ENCODE data around the gene ZNF609. TPM values are rescaled to one million over a fixed set of nuclear protein-coding genes. Genes with fewer than 3 reads are reported as not detected.

The ZNF609 gene
- total RNA-seq, 4 donors from 2014 or later, result 25.2 to 45.5 (median 32.6) TPM

DNA sequence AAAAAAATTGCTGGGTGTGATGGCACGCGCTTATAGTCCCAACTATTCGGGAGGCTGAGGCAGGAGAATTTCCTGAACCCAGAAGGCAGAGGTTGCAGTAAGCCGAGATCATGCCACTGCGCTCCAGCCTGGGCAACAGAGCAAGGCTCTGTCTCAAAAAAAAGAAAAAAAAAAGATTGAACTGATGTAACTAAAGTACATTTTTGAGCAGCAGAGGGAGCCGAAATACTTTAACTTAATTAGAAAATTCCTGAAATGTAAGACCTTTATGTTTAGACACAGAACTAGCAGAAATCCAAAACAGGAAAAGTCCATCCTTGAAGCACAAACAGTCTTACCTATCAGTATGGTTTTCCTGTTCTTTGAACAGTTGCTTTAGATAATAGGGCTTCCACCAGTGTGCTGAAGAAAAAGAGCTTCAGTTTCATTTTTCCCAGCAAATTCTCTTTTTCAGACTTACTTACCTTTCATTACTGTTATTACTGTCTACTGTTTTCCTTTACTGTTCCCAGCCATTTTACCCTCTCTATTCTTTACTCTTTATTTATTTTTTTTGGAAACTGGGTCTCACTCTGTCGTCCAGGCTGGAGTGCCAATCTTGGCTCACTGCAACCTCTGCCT, 33.4 kb upstream of the ZNF609 start:
- Histone ChIP-seq H3K27ac (peak overlapping the region; percentile 11 to 37 (median 21)), H3K36me3 (peaks cover 6 to 42% of the 10 kb centered on the region in 2 donors), H3K4me3 (replicated peaks in 1 of 3) (no peak overlapping the region), H3K9me3 (no peaks in the 10 kb centered on the region), H3K27me3 (no peaks in the 10 kb centered on the region), H3K4me1 (peaks cover 15 to 21% of the 10 kb centered on the region in 2 donors)
- DNase-seq, result no peak
- 85 to 91% methylated on average over 7 of the region's 7 CpGs for WGBS, 2 donors
- TF ChIP-seq POLR2A (IDR thresholded peaks at IDR 0.05), result no peak
- TF ChIP-seq, protein P1, sequence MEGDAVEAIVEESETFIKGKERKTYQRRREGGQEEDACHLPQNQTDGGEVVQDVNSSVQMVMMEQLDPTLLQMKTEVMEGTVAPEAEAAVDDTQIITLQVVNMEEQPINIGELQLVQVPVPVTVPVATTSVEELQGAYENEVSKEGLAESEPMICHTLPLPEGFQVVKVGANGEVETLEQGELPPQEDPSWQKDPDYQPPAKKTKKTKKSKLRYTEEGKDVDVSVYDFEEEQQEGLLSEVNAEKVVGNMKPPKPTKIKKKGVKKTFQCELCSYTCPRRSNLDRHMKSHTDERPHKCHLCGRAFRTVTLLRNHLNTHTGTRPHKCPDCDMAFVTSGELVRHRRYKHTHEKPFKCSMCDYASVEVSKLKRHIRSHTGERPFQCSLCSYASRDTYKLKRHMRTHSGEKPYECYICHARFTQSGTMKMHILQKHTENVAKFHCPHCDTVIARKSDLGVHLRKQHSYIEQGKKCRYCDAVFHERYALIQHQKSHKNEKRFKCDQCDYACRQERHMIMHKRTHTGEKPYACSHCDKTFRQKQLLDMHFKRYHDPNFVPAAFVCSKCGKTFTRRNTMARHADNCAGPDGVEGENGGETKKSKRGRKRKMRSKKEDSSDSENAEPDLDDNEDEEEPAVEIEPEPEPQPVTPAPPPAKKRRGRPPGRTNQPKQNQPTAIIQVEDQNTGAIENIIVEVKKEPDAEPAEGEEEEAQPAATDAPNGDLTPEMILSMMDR (IDR thresholded peaks at IDR 0.05), result peak in 3 of 6 experiments; percentile 36 to 71 (median 51)
- intact Hi-C loops (cut with DNase I), result loop anchor here (5.0 kb wide), 1 partner anchor 255 kb away; no protein-coding TSS in a partner anchor

DNA sequence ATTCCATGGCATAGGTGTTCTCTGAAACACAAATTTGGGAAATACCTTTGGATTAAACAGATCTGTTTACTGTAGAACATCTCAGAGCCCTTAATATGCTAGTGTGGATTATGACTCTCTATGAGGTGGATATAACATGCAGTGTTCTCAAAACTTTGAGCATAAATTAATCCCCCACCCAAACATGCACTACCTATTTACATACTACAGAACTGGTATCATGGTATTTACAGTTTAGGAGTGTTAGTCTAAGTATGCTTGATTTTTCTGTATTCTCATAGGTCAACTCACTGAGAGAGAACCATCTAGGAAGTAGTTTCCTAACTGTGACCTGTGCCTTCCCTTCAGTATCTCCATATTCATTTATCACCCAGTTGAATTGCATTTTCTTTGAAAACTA, 30.9 kb upstream of the ZNF609 start:
- intact Hi-C loops (cut with DNase I), result loop anchor here (5.0 kb wide), 1 partner anchor 253 kb away; no protein-coding TSS in a partner anchor
- TF ChIP-seq, protein P1 (IDR thresholded peaks at IDR 0.05), result no peak
- TF ChIP-seq POLR2A (IDR thresholded peaks at IDR 0.05), result no peak

DNA sequence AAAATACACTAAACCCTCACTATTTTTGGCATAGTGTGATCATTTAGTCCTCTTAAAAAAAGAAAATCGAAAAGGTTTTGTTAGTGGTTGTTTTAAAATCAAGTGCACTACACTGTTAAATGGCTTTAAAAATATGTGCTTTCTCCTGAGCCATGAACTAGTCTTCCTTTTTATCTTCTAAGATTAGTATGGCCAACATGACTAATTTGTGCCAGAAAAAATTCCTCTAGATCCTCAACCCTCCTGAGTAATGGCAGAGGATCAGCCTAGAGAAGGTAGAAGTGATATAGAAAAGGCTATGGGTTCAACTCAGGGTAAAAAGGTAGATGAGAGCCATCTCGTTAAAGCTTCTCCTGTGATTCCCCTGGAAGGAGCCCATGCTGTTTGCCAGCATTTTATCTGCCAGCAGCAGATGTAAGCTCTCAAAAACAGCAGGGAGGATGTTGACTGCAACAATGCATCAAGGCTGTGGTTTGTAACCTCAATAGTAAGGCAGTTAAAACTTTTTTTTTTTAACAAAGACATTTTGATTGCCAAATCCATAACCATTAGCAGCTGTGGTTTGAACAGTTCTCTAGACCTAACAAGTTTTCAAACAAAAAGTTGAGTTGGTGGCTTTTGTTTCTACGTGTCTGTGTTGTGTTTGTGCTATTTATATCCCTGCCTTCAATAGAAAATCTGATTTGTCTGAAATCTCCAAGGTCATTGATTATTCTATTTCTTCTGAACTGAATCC, 30.2 kb upstream of the ZNF609 start:
- Histone ChIP-seq H3K9me3 (no peaks in the 10 kb centered on the region), H3K27me3 (no peaks in the 10 kb centered on the region), H3K4me1 (peaks cover 15 to 21% of the 10 kb centered on the region in 2 donors), H3K4me3 (replicated peaks in 1 of 3) (no peak overlapping the region), H3K36me3 (peaks cover 0 to 19% of the 10 kb centered on the region in 2 donors), H3K27ac (peak overlapping the region; percentile 12 to 75 (median 61))
- TF ChIP-seq POLR2A (IDR thresholded peaks at IDR 0.05), result no peak
- TF ChIP-seq, protein P1 (IDR thresholded peaks at IDR 0.05), result no peak
- 17 to 22% methylated on average over 3 of the region's 3 CpGs for WGBS, 2 donors
- intact Hi-C loops (cut with DNase I), result loop anchor here (5.0 kb wide), 1 partner anchor 252 kb away; no protein-coding TSS in a partner anchor
- peak; percentile 13 to 19 for DNase-seq

More for the DNA sequence above, 30.9 kb upstream of the ZNF609 start:
- H3K27ac ChIP-seq, result peak overlapping the region; percentile 12 to 75 (median 61)
- no peaks in the 10 kb centered on the region for H3K27me3 ChIP-seq
- no peak for DNase-seq
- no peak overlapping the region for H3K4me3 ChIP-seq (replicated peaks in 1 of 3)
- peaks cover 0 to 26% of the 10 kb centered on the region in 2 donors for H3K36me3 ChIP-seq
- no peaks in the 10 kb centered on the region for H3K9me3 ChIP-seq
- peaks cover 15 to 21% of the 10 kb centered on the region in 2 donors for H3K4me1 ChIP-seq

DNA sequence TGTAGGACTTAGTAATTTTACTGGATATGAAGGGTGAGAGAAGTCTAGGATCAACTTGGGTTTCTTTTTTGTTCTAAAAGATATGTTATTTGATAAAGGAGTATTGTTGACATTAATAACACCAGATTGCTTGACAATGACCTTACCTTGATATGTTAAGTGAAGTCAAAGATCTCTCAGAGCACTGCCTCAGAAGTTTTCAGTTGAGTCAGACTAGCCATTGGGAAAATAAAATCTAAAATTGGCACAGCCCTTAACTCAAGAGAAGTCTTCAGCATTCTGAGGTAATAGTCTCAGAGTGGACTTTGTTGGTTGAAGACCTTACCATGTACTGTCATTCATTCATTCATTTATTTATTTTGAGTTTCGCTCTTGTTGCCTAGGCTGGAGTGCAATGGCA, 22.4 kb upstream of the ZNF609 start:
- Histone ChIP-seq H3K9me3 (no peaks in the 10 kb centered on the region), H3K27me3 (no peaks in the 10 kb centered on the region), H3K27ac (no peak overlapping the region), H3K36me3 (no peaks in the 10 kb centered on the region), H3K4me1 (no peaks in the 10 kb centered on the region), H3K4me3 (replicated peaks in 1 of 3) (no peak overlapping the region)
- 100% methylated on average over 1 of the region's 1 CpG for WGBS, 2 donors
- TF ChIP-seq, protein P1 (IDR thresholded peaks at IDR 0.05), result no peak
- TF ChIP-seq POLR2A (IDR thresholded peaks at IDR 0.05), result no peak
- intact Hi-C loops (cut with DNase I), result no loop called here
- DNase-seq, result no peak
